WTC11 (cell line): ENCODE data around the gene NLE1. TPM values are rescaled to one million over a fixed set of nuclear protein-coding genes. Genes with fewer than 3 reads are reported as not detected.
"Not testable (repeated sequence)": the region's sequence is repeated elsewhere in the genome, so short reads cannot be mapped to it uniquely, and the experiment has no call there.

Experiments used
- ATAC-seq: fragments of 200-7000 bp; cut with Tn5 transposase; 2 replicates; pipeline ENCODE4 v1.10.0; 2021; ENCODE audit warnings: mild to moderate bottlenecking, moderate library complexity
- CTCF ChIA-PET: fragments of 300-600 bp; sonication (Branson Sonifier 250); formaldehyde crosslinking; loops from one replicate; lab custom pipeline; 2021; ENCODE audit warnings: antibody characterized with exemption; lab: Charles Lee
- POLR2A ChIA-PET: fragments of 350-600 bp; sonication (Branson Sonifier 250); formaldehyde crosslinking; loops from one replicate; lab custom pipeline; 2021; ENCODE audit warnings: antibody characterized with exemption; lab: Charles Lee
- DNase-seq: peaks from one replicate; pipeline ENCODE4 v3.0.0; 2021; ENCODE audit warnings: low spot score
- H3K27ac Mint-ChIP-seq: 2 replicates; pipeline ENCODE4 v1.8.0; 2021; ENCODE audit warnings: mixed read lengths
- H3K27me3 Mint-ChIP-seq: 2 replicates; pipeline ENCODE4 v1.8.0; 2021; ENCODE audit warnings: low read depth, mild to moderate bottlenecking, moderate library complexity, mixed read lengths
- H3K36me3 Mint-ChIP-seq: 2 replicates; pipeline ENCODE4 v1.8.0; 2021; ENCODE audit warnings: mixed read lengths
- H3K4me1 Mint-ChIP-seq: 2 replicates; pipeline ENCODE4 v1.8.0; 2022; ENCODE audit warnings: mixed read lengths
- H3K4me3 Mint-ChIP-seq: 2 replicates; pipeline ENCODE4 v1.8.0; 2021; ENCODE audit warnings: mild to moderate bottlenecking, moderate library complexity, mixed read lengths
- H3K9me3 Mint-ChIP-seq: 2 replicates; pipeline ENCODE4 v1.8.0; 2021; ENCODE audit warnings: mixed read lengths
- FOXK1 ChIP-seq: sonication (generic); formaldehyde crosslinking; IDR thresholded peaks from 2 replicates; pipeline ENCODE4 v1.8.0; 2022; ENCODE audit warnings: mild to moderate bottlenecking, moderate library complexity, missing genetic modification reagents
- GRHL2 ChIP-seq: fragments of 250-450 bp; sonication (Bioruptor Pico); IDR thresholded peaks from 2 replicates; pipeline ENCODE4 v1.8.0; 2022; ENCODE audit warnings: mild to moderate bottlenecking, moderate library complexity; ENCODE audit not compliant: insufficient replicate concordance, severe bottlenecking
- HMGA2 ChIP-seq: fragments of 250-450 bp; sonication (Bioruptor Pico); IDR thresholded peaks from 2 replicates; pipeline ENCODE4 v1.4.0; 2021; ENCODE audit warnings: mild to moderate bottlenecking, moderate library complexity
- JUN ChIP-seq: sonication (generic); formaldehyde crosslinking; IDR thresholded peaks from 2 replicates; pipeline ENCODE4 v1.8.0; 2023; ENCODE audit warnings: mild to moderate bottlenecking, missing genetic modification reagents
- KAT7 ChIP-seq: sonication (generic); formaldehyde crosslinking; IDR thresholded peaks from 2 replicates; pipeline ENCODE4 v1.8.1; 2023; ENCODE audit warnings: missing genetic modification reagents, mild to moderate bottlenecking, borderline replicate concordance
- MXD4 ChIP-seq: fragments of 250-450 bp; sonication (Bioruptor Pico); IDR thresholded peaks from 2 replicates; pipeline ENCODE4 v1.8.0; 2021; ENCODE audit warnings: mild to moderate bottlenecking, moderate library complexity, borderline replicate concordance
- NFYB ChIP-seq: sonication (generic); formaldehyde crosslinking; conservative IDR thresholded peaks from 2 replicates; pipeline ENCODE4 v1.8.0; 2022; ENCODE audit warnings: low read depth, missing genetic modification reagents
- OVOL2 ChIP-seq: fragments of 250-450 bp; sonication (Bioruptor Pico); IDR thresholded peaks from 2 replicates; pipeline ENCODE4 v1.9.0; 2021; ENCODE audit warnings: mild to moderate bottlenecking, borderline replicate concordance
- ZNF121 ChIP-seq: sonication (generic); formaldehyde crosslinking; IDR thresholded peaks from 2 replicates; pipeline ENCODE4 v1.8.0; 2023; ENCODE audit warnings: missing genetic modification reagents
- ZNF232 ChIP-seq: sonication (generic); formaldehyde crosslinking; IDR thresholded peaks from 2 replicates; pipeline ENCODE4 v1.8.0; 2022; ENCODE audit warnings: mild to moderate bottlenecking, missing genetic modification reagents
- ZNF263 ChIP-seq: sonication (generic); formaldehyde crosslinking; IDR thresholded peaks from 2 replicates; pipeline ENCODE4 v1.8.1; 2022; ENCODE audit warnings: low read depth, mild to moderate bottlenecking, moderate library complexity, missing genetic modification reagents
- ZNF423 ChIP-seq: fragments of 250-450 bp; sonication (Bioruptor Pico); IDR thresholded peaks from 2 replicates; pipeline ENCODE4 v2.1.2; 2022; ENCODE audit warnings: mild to moderate bottlenecking, moderate library complexity
- total RNA-seq: library from RNA; stranded (reverse); gene quantifications from 3 replicates; pipeline ENCODE4 v1.2.3, GENCODE V29; 2021
- TF ChIP-seq, protein P1 (sequence below): fragments of 250-450 bp; sonication (Bioruptor Pico); IDR thresholded peaks from 2 replicates; pipeline ENCODE4 v1.9.0; 2021; ENCODE audit warnings: moderate library complexity, mild to moderate bottlenecking, inconsistent platforms, borderline replicate concordance
- TF ChIP-seq, protein P2 (sequence below): sonication (generic); formaldehyde crosslinking; IDR thresholded peaks from 2 replicates; pipeline ENCODE4 v1.8.0; 2022; ENCODE audit warnings: mild to moderate bottlenecking, missing genetic modification reagents
- TF ChIP-seq, protein P3 (sequence below): sonication (generic); formaldehyde crosslinking; IDR thresholded peaks from 2 replicates; pipeline ENCODE4 v1.8.0; 2022; ENCODE audit warnings: mild to moderate bottlenecking, missing genetic modification reagents
- TF ChIP-seq, protein P4 (sequence below): sonication (generic); formaldehyde crosslinking; IDR thresholded peaks from 2 replicates; pipeline ENCODE4 v1.8.1; 2023; ENCODE audit warnings: mild to moderate bottlenecking, missing genetic modification reagents, borderline replicate concordance
- TF ChIP-seq, protein P5 (sequence below): sonication (generic); formaldehyde crosslinking; IDR thresholded peaks from 2 replicates; pipeline ENCODE4 v1.8.1; 2023; ENCODE audit warnings: mild to moderate bottlenecking, moderate library complexity, missing genetic modification reagents
- TF ChIP-seq, protein P6 (sequence below): sonication (generic); formaldehyde crosslinking; IDR thresholded peaks from 2 replicates; pipeline ENCODE4 v1.8.1; 2022; ENCODE audit warnings: low read depth, missing genetic modification reagents, borderline replicate concordance
- TF ChIP-seq, protein P7 (sequence below): sonication (generic); formaldehyde crosslinking; IDR thresholded peaks from 2 replicates; pipeline ENCODE4 v1.8.0; 2023; ENCODE audit warnings: mild to moderate bottlenecking, missing genetic modification reagents

The NLE1 gene
- total RNA-seq, 1 experiment from 2014 or later, result 52.2 TPM

DNA sequence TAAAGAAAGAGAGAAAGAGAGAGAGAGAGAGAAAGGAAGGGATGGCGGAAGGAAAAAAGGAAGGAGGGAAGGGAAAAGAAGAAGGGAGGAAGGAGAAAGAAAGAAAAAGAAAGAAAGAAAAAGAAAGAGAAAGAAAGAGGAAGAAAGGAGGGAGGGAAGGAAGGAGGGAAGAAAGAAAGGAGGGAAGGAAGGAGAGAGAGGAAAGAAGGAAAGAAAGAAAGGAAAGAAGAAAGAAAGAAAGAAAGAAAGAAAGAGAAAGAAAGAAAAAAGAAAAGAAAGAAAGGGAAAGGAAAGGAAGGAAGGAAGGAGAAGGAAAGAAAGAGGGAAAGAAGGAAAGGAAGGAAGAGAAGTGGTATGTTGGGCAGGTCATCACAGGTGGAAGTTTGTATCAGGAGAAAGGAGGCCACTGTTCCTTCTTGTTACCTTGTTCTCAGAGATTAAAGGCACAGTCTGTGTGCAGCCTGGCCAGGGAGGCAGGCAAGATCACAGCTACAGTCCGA, 32.8 kb upstream of the NLE1 start:
- ChIA-PET CTCF (interaction anchor here (1.5 kb wide), 1 partner anchor 364 kb away, joined by 7 read pairs; no protein-coding TSS in a partner anchor), POLR2A (no interaction called here)
- Mint-ChIP-seq H3K27me3 (peaks cover 5% of the 10 kb centered on the region), H3K27ac (no peak overlapping the region), H3K9me3 (peaks cover 7% of the 10 kb centered on the region), H3K4me3 (no peak overlapping the region), H3K36me3 (no peaks in the 10 kb centered on the region), H3K4me1 (no peaks in the 10 kb centered on the region)
- TF ChIP-seq ZNF423, result no peak
- TF ChIP-seq, protein P1, sequence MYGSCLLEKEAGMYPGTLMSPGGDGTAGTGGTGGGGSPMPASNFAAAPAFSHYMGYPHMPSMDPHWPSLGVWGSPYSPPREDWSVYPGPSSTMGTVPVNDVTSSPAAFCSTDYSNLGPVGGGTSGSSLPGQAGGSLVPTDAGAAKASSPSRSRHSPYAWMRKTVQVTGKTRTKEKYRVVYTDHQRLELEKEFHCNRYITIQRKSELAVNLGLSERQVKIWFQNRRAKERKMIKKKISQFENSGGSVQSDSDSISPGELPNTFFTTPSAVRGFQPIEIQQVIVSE (CRISPR knock-in tag), result no peak
- ATAC-seq (no peak), DNase-seq (no peak)

DNA sequence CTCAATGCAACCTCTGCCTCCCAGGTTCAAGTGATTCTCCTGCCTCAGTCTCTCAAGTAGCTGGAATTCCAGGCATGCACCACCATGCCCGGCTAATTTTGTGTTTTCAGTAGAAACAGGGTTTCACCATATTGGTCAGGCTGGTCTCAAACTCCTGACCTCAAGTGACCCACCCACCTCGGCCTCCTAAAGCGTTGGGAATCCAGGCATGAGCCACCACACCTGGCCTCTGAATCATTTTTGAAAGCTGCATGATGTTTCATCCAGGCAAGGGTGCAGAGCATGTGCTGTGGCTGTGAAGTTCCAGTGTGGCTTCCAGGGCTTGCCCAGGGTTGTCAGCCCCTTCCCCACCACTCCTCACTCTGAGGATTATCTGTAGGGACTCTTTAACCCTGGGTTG, 30.2 kb upstream of the NLE1 start:
- DNase-seq, H3K27ac Mint-ChIP-seq, H3K4me3 Mint-ChIP-seq, H3K9me3 Mint-ChIP-seq, POLR2A ChIA-PET, H3K4me1 Mint-ChIP-seq, H3K36me3 Mint-ChIP-seq, H3K27me3 Mint-ChIP-seq, ATAC-seq: not testable (repeated sequence)
- CTCF ChIA-PET, result interaction anchor here (0.9 kb wide), 1 partner anchor 31 kb away, joined by 3 read pairs; no protein-coding TSS in a partner anchor

DNA sequence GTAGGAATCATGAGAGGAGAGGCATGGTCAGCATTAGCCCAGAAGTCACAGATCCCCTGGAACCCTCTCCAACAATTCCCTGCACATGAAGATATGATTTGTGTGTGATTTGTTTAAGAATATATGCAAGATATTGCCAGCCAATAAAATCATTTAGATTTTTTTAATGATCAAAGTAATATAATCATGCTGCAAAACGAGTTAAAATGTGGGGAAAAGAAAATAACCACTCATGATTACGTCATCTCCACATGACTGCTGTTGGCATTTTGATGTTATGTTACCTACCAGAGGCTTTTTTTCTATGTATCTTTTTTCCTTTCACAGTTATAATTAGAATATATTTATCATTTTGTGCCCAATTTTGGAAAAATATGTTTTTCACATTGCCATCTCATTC, 29.7 kb upstream of the NLE1 start:
- no peaks in the 10 kb centered on the region for H3K36me3 Mint-ChIP-seq
- no peak overlapping the region for H3K27ac Mint-ChIP-seq
- no peaks in the 10 kb centered on the region for H3K9me3 Mint-ChIP-seq
- POLR2A ChIA-PET, result no interaction called here
- no peaks in the 10 kb centered on the region for H3K4me1 Mint-ChIP-seq
- CTCF ChIA-PET, result interaction anchor here (1.4 to 1.7 kb wide), 2 partner anchors 362 to 368 kb away, joined by 6 to 9 read pairs; no protein-coding TSS in a partner anchor
- ATAC-seq (no peak), DNase-seq (no peak)
- peaks cover 5% of the 10 kb centered on the region for H3K27me3 Mint-ChIP-seq
- H3K4me3 Mint-ChIP-seq, result no peak overlapping the region
- no peak for TF ChIP-seq MXD4 (CRISPR knock-in tag)
- no peak for TF ChIP-seq JUN (CRISPR knock-in tag)
- no peak for TF ChIP-seq ZNF121 (CRISPR knock-in tag)
- TF ChIP-seq, protein P2, sequence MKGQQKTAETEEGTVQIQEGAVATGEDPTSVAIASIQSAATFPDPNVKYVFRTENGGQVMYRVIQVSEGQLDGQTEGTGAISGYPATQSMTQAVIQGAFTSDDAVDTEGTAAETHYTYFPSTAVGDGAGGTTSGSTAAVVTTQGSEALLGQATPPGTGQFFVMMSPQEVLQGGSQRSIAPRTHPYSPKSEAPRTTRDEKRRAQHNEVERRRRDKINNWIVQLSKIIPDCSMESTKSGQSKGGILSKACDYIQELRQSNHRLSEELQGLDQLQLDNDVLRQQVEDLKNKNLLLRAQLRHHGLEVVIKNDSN (CRISPR knock-in tag), result no peak
- TF ChIP-seq, protein P3, sequence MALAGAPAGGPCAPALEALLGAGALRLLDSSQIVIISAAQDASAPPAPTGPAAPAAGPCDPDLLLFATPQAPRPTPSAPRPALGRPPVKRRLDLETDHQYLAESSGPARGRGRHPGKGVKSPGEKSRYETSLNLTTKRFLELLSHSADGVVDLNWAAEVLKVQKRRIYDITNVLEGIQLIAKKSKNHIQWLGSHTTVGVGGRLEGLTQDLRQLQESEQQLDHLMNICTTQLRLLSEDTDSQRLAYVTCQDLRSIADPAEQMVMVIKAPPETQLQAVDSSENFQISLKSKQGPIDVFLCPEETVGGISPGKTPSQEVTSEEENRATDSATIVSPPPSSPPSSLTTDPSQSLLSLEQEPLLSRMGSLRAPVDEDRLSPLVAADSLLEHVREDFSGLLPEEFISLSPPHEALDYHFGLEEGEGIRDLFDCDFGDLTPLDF (CRISPR knock-in tag), result no peak
- TF ChIP-seq NFYB (CRISPR knock-in tag), result no peak
- TF ChIP-seq FOXK1 (CRISPR knock-in tag), result no peak
- no peak for TF ChIP-seq ZNF232
- TF ChIP-seq, protein P4, sequence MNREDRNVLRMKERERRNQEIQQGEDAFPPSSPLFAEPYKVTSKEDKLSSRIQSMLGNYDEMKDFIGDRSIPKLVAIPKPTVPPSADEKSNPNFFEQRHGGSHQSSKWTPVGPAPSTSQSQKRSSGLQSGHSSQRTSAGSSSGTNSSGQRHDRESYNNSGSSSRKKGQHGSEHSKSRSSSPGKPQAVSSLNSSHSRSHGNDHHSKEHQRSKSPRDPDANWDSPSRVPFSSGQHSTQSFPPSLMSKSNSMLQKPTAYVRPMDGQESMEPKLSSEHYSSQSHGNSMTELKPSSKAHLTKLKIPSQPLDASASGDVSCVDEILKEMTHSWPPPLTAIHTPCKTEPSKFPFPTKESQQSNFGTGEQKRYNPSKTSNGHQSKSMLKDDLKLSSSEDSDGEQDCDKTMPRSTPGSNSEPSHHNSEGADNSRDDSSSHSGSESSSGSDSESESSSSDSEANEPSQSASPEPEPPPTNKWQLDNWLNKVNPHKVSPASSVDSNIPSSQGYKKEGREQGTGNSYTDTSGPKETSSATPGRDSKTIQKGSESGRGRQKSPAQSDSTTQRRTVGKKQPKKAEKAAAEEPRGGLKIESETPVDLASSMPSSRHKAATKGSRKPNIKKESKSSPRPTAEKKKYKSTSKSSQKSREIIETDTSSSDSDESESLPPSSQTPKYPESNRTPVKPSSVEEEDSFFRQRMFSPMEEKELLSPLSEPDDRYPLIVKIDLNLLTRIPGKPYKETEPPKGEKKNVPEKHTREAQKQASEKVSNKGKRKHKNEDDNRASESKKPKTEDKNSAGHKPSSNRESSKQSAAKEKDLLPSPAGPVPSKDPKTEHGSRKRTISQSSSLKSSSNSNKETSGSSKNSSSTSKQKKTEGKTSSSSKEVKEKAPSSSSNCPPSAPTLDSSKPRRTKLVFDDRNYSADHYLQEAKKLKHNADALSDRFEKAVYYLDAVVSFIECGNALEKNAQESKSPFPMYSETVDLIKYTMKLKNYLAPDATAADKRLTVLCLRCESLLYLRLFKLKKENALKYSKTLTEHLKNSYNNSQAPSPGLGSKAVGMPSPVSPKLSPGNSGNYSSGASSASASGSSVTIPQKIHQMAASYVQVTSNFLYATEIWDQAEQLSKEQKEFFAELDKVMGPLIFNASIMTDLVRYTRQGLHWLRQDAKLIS (CRISPR knock-in tag), result no peak
- no peak for TF ChIP-seq GRHL2 (CRISPR knock-in tag)
- no peak for TF ChIP-seq KAT7 (CRISPR knock-in tag)
- TF ChIP-seq OVOL2, result no peak
- no peak for TF ChIP-seq ZNF263 (CRISPR knock-in tag)
- TF ChIP-seq, protein P5, sequence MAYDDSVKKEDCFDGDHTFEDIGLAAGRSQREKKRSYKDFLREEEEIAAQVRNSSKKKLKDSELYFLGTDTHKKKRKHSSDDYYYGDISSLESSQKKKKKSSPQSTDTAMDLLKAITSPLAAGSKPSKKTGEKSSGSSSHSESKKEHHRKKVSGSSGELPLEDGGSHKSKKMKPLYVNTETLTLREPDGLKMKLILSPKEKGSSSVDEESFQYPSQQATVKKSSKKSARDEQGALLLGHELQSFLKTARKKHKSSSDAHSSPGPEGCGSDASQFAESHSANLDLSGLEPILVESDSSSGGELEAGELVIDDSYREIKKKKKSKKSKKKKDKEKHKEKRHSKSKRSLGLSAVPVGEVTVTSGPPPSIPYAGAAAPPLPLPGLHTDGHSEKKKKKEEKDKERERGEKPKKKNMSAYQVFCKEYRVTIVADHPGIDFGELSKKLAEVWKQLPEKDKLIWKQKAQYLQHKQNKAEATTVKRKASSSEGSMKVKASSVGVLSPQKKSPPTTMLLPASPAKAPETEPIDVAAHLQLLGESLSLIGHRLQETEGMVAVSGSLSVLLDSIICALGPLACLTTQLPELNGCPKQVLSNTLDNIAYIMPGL (CRISPR knock-in tag), result no peak
- TF ChIP-seq HMGA2 (CRISPR knock-in tag), result no peak
- TF ChIP-seq, protein P6, sequence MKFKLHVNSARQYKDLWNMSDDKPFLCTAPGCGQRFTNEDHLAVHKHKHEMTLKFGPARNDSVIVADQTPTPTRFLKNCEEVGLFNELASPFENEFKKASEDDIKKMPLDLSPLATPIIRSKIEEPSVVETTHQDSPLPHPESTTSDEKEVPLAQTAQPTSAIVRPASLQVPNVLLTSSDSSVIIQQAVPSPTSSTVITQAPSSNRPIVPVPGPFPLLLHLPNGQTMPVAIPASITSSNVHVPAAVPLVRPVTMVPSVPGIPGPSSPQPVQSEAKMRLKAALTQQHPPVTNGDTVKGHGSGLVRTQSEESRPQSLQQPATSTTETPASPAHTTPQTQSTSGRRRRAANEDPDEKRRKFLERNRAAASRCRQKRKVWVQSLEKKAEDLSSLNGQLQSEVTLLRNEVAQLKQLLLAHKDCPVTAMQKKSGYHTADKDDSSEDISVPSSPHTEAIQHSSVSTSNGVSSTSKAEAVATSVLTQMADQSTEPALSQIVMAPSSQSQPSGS (CRISPR knock-in tag), result no peak
- TF ChIP-seq, protein P7, sequence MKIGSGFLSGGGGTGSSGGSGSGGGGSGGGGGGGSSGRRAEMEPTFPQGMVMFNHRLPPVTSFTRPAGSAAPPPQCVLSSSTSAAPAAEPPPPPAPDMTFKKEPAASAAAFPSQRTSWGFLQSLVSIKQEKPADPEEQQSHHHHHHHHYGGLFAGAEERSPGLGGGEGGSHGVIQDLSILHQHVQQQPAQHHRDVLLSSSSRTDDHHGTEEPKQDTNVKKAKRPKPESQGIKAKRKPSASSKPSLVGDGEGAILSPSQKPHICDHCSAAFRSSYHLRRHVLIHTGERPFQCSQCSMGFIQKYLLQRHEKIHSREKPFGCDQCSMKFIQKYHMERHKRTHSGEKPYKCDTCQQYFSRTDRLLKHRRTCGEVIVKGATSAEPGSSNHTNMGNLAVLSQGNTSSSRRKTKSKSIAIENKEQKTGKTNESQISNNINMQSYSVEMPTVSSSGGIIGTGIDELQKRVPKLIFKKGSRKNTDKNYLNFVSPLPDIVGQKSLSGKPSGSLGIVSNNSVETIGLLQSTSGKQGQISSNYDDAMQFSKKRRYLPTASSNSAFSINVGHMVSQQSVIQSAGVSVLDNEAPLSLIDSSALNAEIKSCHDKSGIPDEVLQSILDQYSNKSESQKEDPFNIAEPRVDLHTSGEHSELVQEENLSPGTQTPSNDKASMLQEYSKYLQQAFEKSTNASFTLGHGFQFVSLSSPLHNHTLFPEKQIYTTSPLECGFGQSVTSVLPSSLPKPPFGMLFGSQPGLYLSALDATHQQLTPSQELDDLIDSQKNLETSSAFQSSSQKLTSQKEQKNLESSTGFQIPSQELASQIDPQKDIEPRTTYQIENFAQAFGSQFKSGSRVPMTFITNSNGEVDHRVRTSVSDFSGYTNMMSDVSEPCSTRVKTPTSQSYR, result no peak
